GM12878 (cell line): ENCODE measurements around the gene ADORA2B. TPM values are rescaled to one million over a fixed set of nuclear protein-coding genes. Genes with fewer than 3 reads are reported as not detected.

Experiments used
- ATAC-seq: fragments of 200-7000 bp; cut with Tn5 transposase; 3 replicates; pipeline ENCODE4 v1.9.1; 2020; ENCODE audit warnings: mild to moderate bottlenecking, moderate library complexity
- BruUV-seq: library from RNA; stranded (reverse); fragments of 400-500 nt; replicated peaks from 2 replicates; lab custom pipeline; 2021; lab: Mats Ljungman, UMichigan
- CTCF ChIA-PET: fragments of 300-600 bp; sonication (Branson Sonifier 250); formaldehyde crosslinking; extraction: SDS; loops from one replicate; lab custom pipeline; 2021; ENCODE audit warnings: inconsistent platforms; lab: Yijun Ruan, JAX
- POLR2A ChIA-PET: fragments of 350-600 bp; formaldehyde crosslinking; extraction: SDS; loops from one replicate; lab custom pipeline; 2021; ENCODE audit warnings: inconsistent platforms; lab: Charles Lee
- RAD21 ChIA-PET: fragments of 300-600 bp; sonication (Branson Sonifier 250); formaldehyde crosslinking; loops from one replicate; lab custom pipeline; 2023; ENCODE audit warnings: antibody characterized with exemption; ENCODE audit not compliant: unreplicated experiment; lab: Charles Lee
- SMC1A ChIA-PET: fragments of 300-600 bp; sonication (Branson Sonifier 250); formaldehyde crosslinking; loops from one replicate; lab custom pipeline; 2023; ENCODE audit not compliant: unreplicated experiment, uncharacterized antibody; lab: Charles Lee
- DNase-seq: peaks from one replicate; pipeline ENCODE4 v3.0.0-alpha.2; 2011; ENCODE audit warnings: low read depth, low spot score
- FAIRE-seq: peaks from 3 replicates; lab custom pipeline; 2011; peaks lifted over from hg19 to GRCh38; lab: Jason Lieb, UNC
- H2AFZ ChIP-seq: 2 replicates; pipeline ENCODE4 v1.6.0; 2011; ENCODE audit warnings: low read depth, low read length, control low read depth; ENCODE audit not compliant: control insufficient read depth
- H3K27ac ChIP-seq: 2 replicates; pipeline ENCODE4 v1.5.1; 2011; ENCODE audit warnings: control low read depth; ENCODE audit not compliant: control insufficient read depth, insufficient read depth
- H3K27me3 ChIP-seq, 2 experiments: replicated peaks in 1 of 2; 2 replicates each; pipeline versions ENCODE4 v1.6.0 to v1.6.1; 2011; ENCODE audit warnings: low read length in 1 of 2; ENCODE audit not compliant: control insufficient read depth in 2 of 2, insufficient read depth in 2 of 2
- H3K36me3 ChIP-seq, 2 experiments: 2 replicates each; pipeline ENCODE4 v1.5.1; 2011; ENCODE audit warnings: low read length in 1 of 2; ENCODE audit not compliant: control insufficient read depth in 2 of 2, insufficient read depth in 2 of 2
- H3K4me1 ChIP-seq: 2 replicates; pipeline ENCODE4 v1.6.1; 2011; ENCODE audit warnings: mild to moderate bottlenecking, low read length, moderate library complexity, mixed read lengths; ENCODE audit not compliant: control insufficient read depth, insufficient read depth
- H3K4me2 ChIP-seq: 2 replicates; pipeline ENCODE4 v1.6.0; 2011; ENCODE audit warnings: control low read depth; ENCODE audit not compliant: control insufficient read depth, insufficient read depth
- H3K4me3 ChIP-seq: fragments of 200-600 bp; sonication (generic); 2 replicates; pipeline ENCODE4 v1.5.1; 2016
- H3K79me2 ChIP-seq: 2 replicates; pipeline ENCODE4 v1.6.0; 2011; ENCODE audit warnings: low read length; ENCODE audit not compliant: control insufficient read depth, insufficient read depth
- H3K9ac ChIP-seq: 2 replicates; pipeline ENCODE4 v1.8.0; 2011; ENCODE audit warnings: low read length, control low read depth, mixed read lengths; ENCODE audit not compliant: control insufficient read depth, insufficient read depth
- H3K9me3 ChIP-seq: replicated peaks from 3 replicates; pipeline ENCODE4 v1.5.1; 2011; ENCODE audit warnings: mild to moderate bottlenecking, low read length; ENCODE audit not compliant: control insufficient read depth, insufficient read depth
- H4K20me1 ChIP-seq: 2 replicates; pipeline ENCODE4 v1.6.0; 2011; ENCODE audit not compliant: control insufficient read depth, insufficient read depth
- CTCF ChIP-seq, 3 experiments: IDR thresholded peaks in 2 of 3; conservative IDR thresholded peaks in 1 of 3; 2 replicates each; pipeline ENCODE4 v1.5.1; 2011; ENCODE audit warnings: low read depth in 3 of 3, low read length in 3 of 3, mild to moderate bottlenecking in 3 of 3, control low read depth in 2 of 3, moderate library complexity in 2 of 3, inconsistent platforms in 1 of 3, mixed read lengths in 1 of 3; ENCODE audit not compliant: control insufficient read depth in 2 of 3, insufficient read depth in 1 of 3; ENCODE audit errors: extremely low read depth in 1 of 3
- DPF2 ChIP-seq: fragments of 450-650 bp; IDR thresholded peaks from 2 replicates; pipeline ENCODE4 v1.6.1; 2017; ENCODE audit warnings: mild to moderate bottlenecking
- GABPA ChIP-seq: IDR thresholded peaks from 2 replicates; pipeline ENCODE4 v1.6.1; 2014; ENCODE audit warnings: antibody characterized with exemption, low read depth, mild to moderate bottlenecking, inconsistent platforms
- REST ChIP-seq: IDR thresholded peaks from 2 replicates; pipeline ENCODE4 v1.6.1; 2012; ENCODE audit warnings: mild to moderate bottlenecking, low read depth, low read length
- TBL1XR1 ChIP-seq: IDR thresholded peaks from 2 replicates; pipeline ENCODE4 v1.6.1; 2012; ENCODE audit warnings: low read depth, low read length, improper control_type of control experiment
- ZSCAN29 ChIP-seq: fragments of 450-650 bp; IDR thresholded peaks from 2 replicates; pipeline ENCODE4 v1.6.1; 2017; ENCODE audit warnings: mild to moderate bottlenecking, moderate library complexity
- WGBS: methylation state at CpG from one replicate; pipeline ENCODE4 v1.1.6; 2016; ENCODE audit warnings: low lambda C conversion rate; ENCODE audit not compliant: insufficient replicate concordance, insufficient coverage; ENCODE audit errors: missing lambda C conversion rate; 5-methylcytosine and 5-hydroxymethylcytosine counted together
- in situ Hi-C: fragments of 300-500 bp; cut with MboI; formaldehyde crosslinking; loops from 9 replicates; pipeline ENCODE4 v1.14.3; 2018; ENCODE audit warnings: mixed read lengths
- intact Hi-C: fragments of 100-400 bp; cut with micrococcal nuclease; formaldehyde crosslinking; loops from one replicate; pipeline ENCODE4 v1.14.2; 2022; ENCODE audit not compliant: unreplicated experiment
- polyA plus RNA-seq, 11 experiments: library from polyadenylated mRNA; depleted of rRNA in 4 of 11; unstranded in 6 of 11; stranded (reverse) in 5 of 11; fragments of >200 nt; fragmentation: Nextera tagmentation in 4 of 11; fragmentation: Illumina TruSeq in 1 of 11; extraction: Ambion mirVana in 4 of 11; extraction: Trizol in 1 of 11; gene quantifications; 1 replicate in 1 of 11; 2 replicates in 10 of 11; pipeline versions ENCODE4 v1.2.1 to v1.2.3, GENCODE V29; 2011 to 2016; ENCODE audit warnings: inconsistent platforms in 2 of 11, missing spikeins in 2 of 11, low read depth in 1 of 11
- total RNA-seq, 4 experiments: library from RNA; depleted of rRNA in 3 of 4; stranded (reverse); fragments of >200 nt in 3 of 4; fragmentation: Illumina TruSeq in 1 of 4; extraction: Trizol in 1 of 4; gene quantifications; 2 replicates each; pipeline versions ENCODE4 v1.2.1 to v1.2.3, GENCODE V29; 2013 to 2021
- TF ChIP-seq, protein P1 (sequence below): fragments of 450-650 bp; IDR thresholded peaks from 2 replicates; pipeline ENCODE4 v1.6.1; 2018; ENCODE audit warnings: mild to moderate bottlenecking, low read depth, moderate library complexity; ENCODE audit not compliant: partially characterized antibody

The ADORA2B gene
- total and polyA plus RNA-seq, 10 of the 15 experiments (the other 5 are each of a cell fraction or from before 2014, with no cell fraction given), result 0.05 to 0.42 (median 0.17) TPM

DNA sequence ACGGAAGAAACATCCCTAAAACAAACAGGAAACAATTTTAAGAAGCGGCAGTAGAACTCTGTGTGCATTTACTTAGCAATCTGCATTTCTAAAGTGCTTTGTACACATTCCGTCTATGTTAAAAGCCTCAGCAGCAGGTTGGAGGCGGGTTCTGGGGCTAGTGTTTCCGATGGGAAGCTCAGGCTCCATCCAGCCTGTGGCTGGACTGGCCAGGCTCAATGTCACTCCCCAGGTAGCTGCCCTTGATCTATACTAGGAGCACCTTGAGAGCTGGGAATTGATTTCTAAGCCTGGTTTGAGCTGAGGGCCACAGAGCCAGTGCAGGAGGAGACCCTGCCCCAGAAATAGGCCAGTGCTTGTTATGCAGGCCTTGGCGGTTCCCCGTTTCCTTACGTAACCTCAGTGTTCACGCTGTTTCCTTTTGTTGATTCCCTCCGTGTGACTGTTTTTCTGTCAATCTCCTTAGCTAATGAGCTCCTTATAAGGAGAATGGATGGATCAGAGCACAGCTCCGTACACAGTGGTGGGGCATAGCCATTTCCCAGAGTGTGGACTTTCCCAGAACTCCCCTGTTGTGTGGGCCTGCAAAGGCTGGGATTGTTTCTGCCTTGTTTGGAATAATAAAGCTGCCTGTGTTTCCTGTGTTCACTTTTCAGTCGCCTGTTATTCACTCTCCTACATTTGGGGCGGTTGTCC is 21.4 kb downstream of the ADORA2B start (continued):
- TF ChIP-seq CTCF (IDR thresholded peaks at IDR 0.05 in 2 of 3, conservative IDR thresholded peaks at IDR 0.05 in 1 of 3; ENCODE audit: control insufficient read depth in 2 of 3, extremely low read depth in 1 of 3, insufficient read depth in 1 of 3, low read depth in 3 of 3, low read length in 3 of 3), result no peak

- in situ Hi-C loops (no loop called here), intact Hi-C loops (no loop called here)
- H3K9me3 ChIP-seq, result no peaks in the 10 kb centered on the region
- H3K4me1 ChIP-seq, result no peaks in the 10 kb centered on the region
- peaks cover 0 to 9% of the 10 kb centered on the region in 2 experiments; a peak in 2 of 4 replicates for H3K27me3 ChIP-seq
- ChIA-PET SMC1A (no interaction called here), CTCF (no interaction called here), POLR2A (no interaction called here), RAD21 (no interaction called here)
- BruUV-seq, result no TSS peak
- H4K20me1 ChIP-seq, result no peaks in the 10 kb centered on the region
- no peaks in the 10 kb centered on the region for H3K79me2 ChIP-seq
- H3K9ac ChIP-seq, result no peak overlapping the region
- H3K27ac ChIP-seq, result no peak overlapping the region
- TF ChIP-seq TBL1XR1, result no peak
- no peak for TF ChIP-seq REST
- TF ChIP-seq, protein P1, sequence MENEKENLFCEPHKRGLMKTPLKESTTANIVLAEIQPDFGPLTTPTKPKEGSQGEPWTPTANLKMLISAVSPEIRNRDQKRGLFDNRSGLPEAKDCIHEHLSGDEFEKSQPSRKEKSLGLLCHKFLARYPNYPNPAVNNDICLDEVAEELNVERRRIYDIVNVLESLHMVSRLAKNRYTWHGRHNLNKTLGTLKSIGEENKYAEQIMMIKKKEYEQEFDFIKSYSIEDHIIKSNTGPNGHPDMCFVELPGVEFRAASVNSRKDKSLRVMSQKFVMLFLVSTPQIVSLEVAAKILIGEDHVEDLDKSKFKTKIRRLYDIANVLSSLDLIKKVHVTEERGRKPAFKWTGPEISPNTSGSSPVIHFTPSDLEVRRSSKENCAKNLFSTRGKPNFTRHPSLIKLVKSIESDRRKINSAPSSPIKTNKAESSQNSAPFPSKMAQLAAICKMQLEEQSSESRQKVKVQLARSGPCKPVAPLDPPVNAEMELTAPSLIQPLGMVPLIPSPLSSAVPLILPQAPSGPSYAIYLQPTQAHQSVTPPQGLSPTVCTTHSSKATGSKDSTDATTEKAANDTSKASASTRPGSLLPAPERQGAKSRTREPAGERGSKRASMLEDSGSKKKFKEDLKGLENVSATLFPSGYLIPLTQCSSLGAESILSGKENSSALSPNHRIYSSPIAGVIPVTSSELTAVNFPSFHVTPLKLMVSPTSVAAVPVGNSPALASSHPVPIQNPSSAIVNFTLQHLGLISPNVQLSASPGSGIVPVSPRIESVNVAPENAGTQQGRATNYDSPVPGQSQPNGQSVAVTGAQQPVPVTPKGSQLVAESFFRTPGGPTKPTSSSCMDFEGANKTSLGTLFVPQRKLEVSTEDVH, result no peak
- no peak for TF ChIP-seq GABPA
- TF ChIP-seq ZSCAN29, result no peak
- no peak for TF ChIP-seq DPF2
- ATAC-seq (no peak), FAIRE-seq (no peak), DNase-seq (no peak)
- H3K36me3 ChIP-seq, result no peaks in the 10 kb centered on the region
- H3K4me2 ChIP-seq, result no peak overlapping the region
- no peak overlapping the region for H2AFZ ChIP-seq
- no peak overlapping the region for H3K4me3 ChIP-seq
- WGBS, result 56% methylated on average over 10 of the region's 11 CpGs
Observed at GRCh38 chr17:15966879-15967248, 21.9 kb downstream of the ADORA2B start.
